ENCODE measurements around the gene PLA2G2F.

PLA2G2F gene

DNA sequence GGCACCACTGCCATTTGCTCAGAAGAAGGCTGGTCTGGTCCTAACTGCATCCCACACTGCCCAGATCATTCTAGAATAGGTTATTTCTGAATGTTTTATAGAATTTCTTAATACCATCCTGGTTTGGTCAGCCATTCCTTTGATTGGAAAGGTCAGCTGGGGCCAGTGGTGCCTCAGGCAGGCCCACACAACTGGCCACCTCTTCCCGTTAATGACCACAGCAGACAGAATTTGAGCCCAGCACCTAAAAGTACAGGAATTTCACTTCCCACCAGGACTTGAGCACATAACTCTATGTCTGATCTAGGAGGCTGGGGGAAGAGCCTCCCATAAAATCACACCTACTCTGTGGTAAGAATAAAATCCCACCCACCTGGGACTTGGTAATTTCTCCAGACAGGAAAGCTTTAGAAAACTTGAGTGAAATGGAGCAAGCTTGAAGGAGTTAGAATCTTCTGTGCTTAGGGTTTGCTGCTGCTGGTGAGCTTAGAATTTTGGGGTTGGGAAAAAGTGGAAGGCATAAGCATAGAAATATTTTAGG is 53.8 kb downstream of the PLA2G2F start:
- DNase-seq, result no peak

DNA sequence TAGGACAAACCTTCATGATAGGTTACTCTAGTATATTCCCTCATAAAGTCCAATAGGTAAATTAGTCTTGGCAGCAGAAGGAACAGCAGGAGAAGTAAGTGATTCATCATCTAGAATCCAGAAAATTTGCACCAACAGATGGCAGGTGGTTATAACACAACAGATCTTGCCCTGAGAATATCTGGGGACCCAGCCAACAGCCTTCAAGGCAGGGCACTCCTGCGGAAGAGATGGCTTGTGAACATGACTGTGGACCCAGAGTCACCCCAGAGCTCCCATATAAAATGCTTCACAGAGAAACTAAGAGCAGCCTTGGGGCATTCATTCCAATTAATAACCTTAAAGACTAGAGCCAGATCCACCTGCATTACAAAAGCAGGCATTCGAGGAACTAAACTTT is 55.1 kb downstream of the PLA2G2F start:
- DNase-seq, result peak; percentile 83

DNA sequence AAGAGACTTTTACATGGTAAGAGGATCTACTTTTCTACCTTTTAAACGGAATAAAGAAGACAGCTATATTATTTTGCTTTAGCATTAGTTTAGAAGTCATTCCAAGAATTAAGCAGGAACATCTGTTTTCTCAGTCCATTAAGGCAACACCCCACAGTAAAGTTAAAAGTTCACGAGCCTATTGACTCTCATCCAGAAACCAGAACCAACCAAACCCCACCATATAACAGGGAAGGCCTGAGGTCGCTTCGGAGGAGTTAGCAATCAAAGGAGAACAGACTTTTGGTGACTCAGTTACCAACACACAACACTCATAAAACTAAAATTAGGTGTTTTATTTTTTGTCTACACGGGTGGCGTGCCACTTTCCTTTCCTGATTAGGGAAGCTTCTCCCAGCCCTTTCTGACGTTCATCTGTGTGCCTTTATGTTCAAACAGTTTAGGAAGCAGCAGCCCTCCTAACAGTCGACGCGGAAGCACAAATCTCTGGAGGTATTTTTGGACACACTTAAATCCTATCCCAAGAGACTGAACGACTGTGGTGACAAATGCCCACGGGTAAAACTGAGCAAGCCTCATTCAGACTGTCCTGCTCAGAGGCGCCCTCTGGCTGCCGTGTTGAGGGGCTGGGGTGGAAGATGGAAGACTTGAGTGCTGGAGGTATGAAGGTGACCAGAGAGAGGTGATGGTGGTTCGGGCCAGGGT is 55.8 kb downstream of the PLA2G2F start:
- peak; percentile 70 for DNase-seq

DNA sequence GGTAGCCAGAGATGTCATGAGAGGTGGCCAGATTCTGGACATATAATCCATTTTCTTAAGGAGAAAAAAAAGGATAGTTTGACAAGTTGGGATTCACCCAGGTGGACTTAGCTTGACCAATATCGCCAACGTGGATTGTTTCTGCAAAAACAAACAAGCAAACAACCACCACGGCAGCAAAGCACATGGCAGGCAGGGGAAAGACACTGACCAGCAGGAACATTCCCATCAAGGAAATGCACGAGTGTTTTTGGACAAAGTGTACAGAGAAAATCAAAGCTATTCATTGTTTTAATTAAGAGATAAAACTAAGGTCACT is 56.3 kb downstream of the PLA2G2F start:
- no peak for DNase-seq

DNA sequence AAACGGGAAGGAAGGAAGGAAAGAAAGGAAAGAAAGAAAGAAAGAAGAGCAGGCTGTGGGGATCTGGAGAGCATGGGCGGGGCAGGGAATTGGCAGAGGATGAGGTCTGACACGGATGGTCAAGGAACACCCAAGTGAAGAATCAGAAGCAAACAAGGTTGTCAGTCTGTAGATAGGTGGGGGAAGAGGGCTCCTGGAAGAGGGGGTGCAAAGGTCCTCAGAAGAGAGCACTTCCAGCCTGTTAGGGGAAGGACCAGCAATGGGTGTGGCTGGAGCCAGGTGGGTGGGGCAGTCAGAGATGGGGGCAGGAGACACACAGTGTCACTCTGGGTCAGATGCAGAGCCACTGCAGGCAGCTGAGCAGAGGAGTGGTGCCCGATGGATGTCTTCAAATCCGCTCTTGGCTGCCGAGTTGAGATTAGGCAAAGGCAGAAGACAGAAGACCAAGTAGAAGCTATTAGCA is 58.2 kb downstream of the PLA2G2F start:
- DNase-seq, result no peak

DNA sequence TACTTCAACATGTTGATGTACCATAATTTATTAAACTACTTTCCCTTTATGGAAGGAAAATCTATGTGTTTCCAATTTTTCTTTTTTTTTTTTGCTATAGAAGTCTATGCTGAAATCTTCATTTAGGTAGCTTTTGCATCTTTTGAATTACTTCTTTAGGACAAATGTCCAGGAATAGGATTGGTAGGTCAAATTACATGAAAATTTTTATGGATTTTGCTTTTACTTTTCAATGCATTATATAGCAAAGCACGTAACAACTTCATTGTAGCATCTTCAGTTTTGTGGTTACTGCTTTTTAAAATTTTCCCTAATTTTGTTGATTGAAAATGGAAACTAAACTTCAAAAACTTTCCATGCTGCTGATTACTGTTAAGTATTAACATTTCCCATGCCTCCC is 59.2 kb downstream of the PLA2G2F start:
- no peak for DNase-seq

DNA sequence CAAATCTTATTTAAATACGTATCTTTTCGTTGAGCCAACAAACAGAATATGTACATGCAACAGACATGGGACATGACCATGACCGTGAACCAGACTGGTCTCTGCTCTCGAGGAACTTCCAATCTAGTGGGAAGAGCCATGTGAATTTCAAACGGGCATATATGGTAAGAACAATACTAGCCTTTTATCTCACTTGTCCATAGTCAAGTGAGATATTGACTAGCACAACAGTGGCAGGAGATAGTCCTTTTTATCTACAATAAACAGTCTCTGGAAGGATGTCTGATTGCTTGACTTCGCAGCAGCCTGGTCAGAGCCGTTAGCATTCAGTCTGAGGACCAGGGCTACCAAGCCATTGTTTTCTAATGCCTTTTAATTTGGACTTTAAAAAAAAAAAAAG is 59.8 kb downstream of the PLA2G2F start:
- DNase-seq, result no peak

DNA sequence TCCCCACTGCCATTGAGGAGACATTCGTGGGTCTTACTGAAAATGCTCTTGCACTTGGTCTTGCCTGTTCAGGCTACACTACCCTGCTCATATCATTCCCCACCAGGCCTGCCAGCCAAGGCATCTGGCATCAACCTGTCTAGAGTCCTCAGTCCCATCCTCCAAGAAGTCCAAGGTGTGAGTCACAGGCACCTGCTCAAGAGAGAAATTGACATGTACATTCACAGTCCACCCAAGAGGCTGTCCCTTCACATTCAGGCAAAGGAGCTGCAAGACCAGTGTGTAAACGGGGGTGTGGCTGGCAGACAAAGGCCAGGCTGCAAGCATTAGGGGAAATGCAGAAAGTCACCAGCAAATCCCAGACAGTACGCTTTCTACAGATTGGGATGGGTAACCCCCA is 60.3 kb downstream of the PLA2G2F start:
- no peak for DNase-seq

DNA sequence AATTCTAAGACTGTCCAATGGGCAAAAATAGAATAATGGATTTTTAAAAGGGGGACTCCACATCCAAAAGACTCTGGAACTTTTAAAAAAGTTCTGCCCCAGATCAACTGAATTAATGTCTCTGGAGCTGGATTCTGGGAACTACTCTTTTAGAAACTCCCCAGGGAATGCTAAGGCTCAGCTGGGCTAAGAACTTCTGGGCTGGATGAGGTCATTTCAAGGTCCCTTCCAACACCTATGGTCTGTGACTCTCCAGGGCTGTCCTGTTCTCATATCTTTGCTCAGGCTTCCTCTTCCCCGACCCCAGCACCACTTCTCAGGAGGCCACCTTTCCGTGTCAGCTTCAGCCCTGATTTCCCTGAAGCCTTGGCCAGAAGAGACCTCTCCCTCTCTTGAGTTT is 60.7 kb downstream of the PLA2G2F start:
- DNase-seq, result no peak

Measured in NCI-H1694 (cell line).